CD8-positive, alpha-beta memory T cell (primary cell): ENCODE results near the gene ZNF605. TPM values are rescaled to one million over a fixed set of nuclear protein-coding genes. Genes with fewer than 3 reads are reported as not detected.
"Not testable (repeated sequence)": the region's sequence is repeated elsewhere in the genome, so short reads cannot be mapped to it uniquely, and the experiment has no call there.

Experiments used
- CTCF ChIA-PET: fragments of 350-600 bp; sonication (Branson Sonifier 250); formaldehyde crosslinking; loops from one replicate; lab custom pipeline; 2021; ENCODE audit warnings: antibody characterized with exemption; lab: Charles Lee
- POLR2A ChIA-PET: fragments of 350-600 bp; sonication (Branson Sonifier 250); formaldehyde crosslinking; loops from one replicate; lab custom pipeline; 2021; ENCODE audit warnings: antibody characterized with exemption; lab: Charles Lee
- DNase-seq, 5 donors: peaks; one replicate each; pipeline versions ENCODE4 v3.0.0 to v3.0.0-alpha.2; 2020 to 2022; ENCODE audit warnings: mixed read lengths in 1 of 5
- H3K27ac ChIP-seq: one replicate; pipeline ENCODE4 v1.7.0; 2013; ENCODE audit warnings: low read depth, mild to moderate bottlenecking, low read length, moderate library complexity
- H3K27me3 ChIP-seq: 2 replicates; pipeline ENCODE4 v1.7.0; 2013; ENCODE audit warnings: low read length, mild to moderate bottlenecking; ENCODE audit not compliant: insufficient read depth, poor library complexity, severe bottlenecking
- H3K36me3 ChIP-seq: 2 replicates; pipeline ENCODE4 v1.7.0; 2013; ENCODE audit warnings: mild to moderate bottlenecking, low read length, moderate library complexity; ENCODE audit not compliant: insufficient read depth
- H3K4me1 ChIP-seq: 2 replicates; pipeline ENCODE4 v1.7.0; 2013; ENCODE audit warnings: mild to moderate bottlenecking, low read length, moderate library complexity; ENCODE audit not compliant: insufficient read depth
- H3K4me3 ChIP-seq: 2 replicates; pipeline ENCODE4 v1.7.0; 2013; ENCODE audit warnings: mild to moderate bottlenecking, low read length
- H3K9me3 ChIP-seq: 2 replicates; pipeline ENCODE4 v1.7.0; 2013; ENCODE audit warnings: mild to moderate bottlenecking, low read length
- H3K27ac Mint-ChIP-seq, 8 donors: one replicate each; pipeline ENCODE4 v1.8.0; 2020 to 2021; ENCODE audit warnings: mixed read lengths in 8 of 8, mild to moderate bottlenecking in 6 of 8, inconsistent platforms in 3 of 8, moderate library complexity in 3 of 8
- H3K27me3 Mint-ChIP-seq, 2 donors: one replicate each; pipeline ENCODE4 v1.8.0; 2020 to 2021; ENCODE audit warnings: mixed read lengths in 2 of 2, mild to moderate bottlenecking in 1 of 2, moderate library complexity in 1 of 2
- H3K36me3 Mint-ChIP-seq, 3 donors: one replicate each; pipeline ENCODE4 v1.8.0; 2020 to 2021; ENCODE audit warnings: mixed read lengths in 3 of 3, inconsistent platforms in 1 of 3, mild to moderate bottlenecking in 1 of 3
- H3K4me1 Mint-ChIP-seq, 3 donors: one replicate each; pipeline ENCODE4 v1.8.0; 2020 to 2021; ENCODE audit warnings: mixed read lengths in 3 of 3, inconsistent platforms in 1 of 3, mild to moderate bottlenecking in 1 of 3
- H3K4me3 Mint-ChIP-seq, 7 donors: one replicate each; pipeline ENCODE4 v1.8.0; 2020 to 2021; ENCODE audit warnings: mixed read lengths in 7 of 7, mild to moderate bottlenecking in 6 of 7, moderate library complexity in 4 of 7, inconsistent platforms in 2 of 7
- H3K9me3 Mint-ChIP-seq, 5 donors: one replicate each; pipeline ENCODE4 v1.8.0; 2020 to 2022; ENCODE audit warnings: mixed read lengths in 5 of 5, mild to moderate bottlenecking in 3 of 5, moderate library complexity in 2 of 5, inconsistent platforms in 1 of 5
- polyA plus RNA-seq: library from polyadenylated mRNA; unstranded; fragments of 300-500 nt; fragmentation: Illumina TruSeq; gene quantifications from one replicate; pipeline ENCODE4 v1.2.3, GENCODE V29; 2021
- total RNA-seq, 2 experiments: library from RNA; stranded (reverse); gene quantifications; one replicate each; pipeline ENCODE4 v1.2.3, GENCODE V29; 2021

Gene ZNF605
- total and polyA plus RNA-seq, 3 experiments from 2014 or later, result 1.5 to 6.2 (median 5.6) TPM

- Histone ChIP-seq H3K27ac (no peak overlapping the region), H3K9me3 (no peaks in the 10 kb centered on the region), H3K27me3 (no peaks in the 10 kb centered on the region), H3K4me3 (no peak overlapping the region), H3K4me1 (no peaks in the 10 kb centered on the region), H3K36me3 (no peaks in the 10 kb centered on the region)
- Mint-ChIP-seq H3K36me3 (peaks cover 7 to 16% (median 13%) of the 10 kb centered on the region in 3 donors), H3K9me3 (peaks cover 0 to 15% (median 11%) of the 10 kb centered on the region in 5 donors), H3K4me3 (no peak overlapping the region), H3K4me1 (peaks cover 0 to 2% (median 0%) of the 10 kb centered on the region in 3 donors), H3K27ac (no peak overlapping the region), H3K27me3 (no peaks in the 10 kb centered on the region)
- CTCF ChIA-PET, result interaction anchor here (0.9 kb wide), 1 partner anchor 9 kb away, joined by 3 read pairs; no protein-coding TSS in a partner anchor
- no peak for DNase-seq
- POLR2A ChIA-PET, result no interaction called here
Observed at GRCh38 chr12:132966676-132967415, 10.7 kb upstream of the ZNF605 start.

DNA sequence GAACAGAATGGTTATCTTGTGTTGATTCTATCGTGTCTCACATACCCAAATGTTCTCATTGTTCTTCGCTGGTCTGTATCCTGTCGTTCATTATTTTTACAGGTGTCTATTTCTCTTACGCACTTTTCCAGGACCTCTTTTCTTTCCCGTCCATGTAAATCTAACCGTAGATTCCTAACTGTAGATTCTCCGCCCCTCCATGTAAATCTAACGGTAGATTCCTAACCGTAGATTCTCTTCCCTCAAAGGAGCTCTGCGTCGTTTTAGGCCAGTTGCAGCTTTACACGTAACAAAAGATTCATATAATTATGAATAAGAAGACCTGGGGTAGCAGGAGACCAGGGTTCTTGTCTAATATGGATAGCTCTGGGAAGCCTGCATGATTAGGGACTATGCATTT lies 9.7 kb upstream of the ZNF605 start:
- DNase-seq, result no peak
- H3K36me3 ChIP-seq, result no peaks in the 10 kb centered on the region
- peaks cover 0 to 2% (median 0%) of the 10 kb centered on the region in 3 donors for H3K4me1 Mint-ChIP-seq
- CTCF ChIA-PET, result no interaction called here
- H3K4me3 Mint-ChIP-seq, result no peak overlapping the region
- H3K36me3 Mint-ChIP-seq, result peaks cover 10 to 18% (median 17%) of the 10 kb centered on the region in 3 donors
- no peaks in the 10 kb centered on the region for H3K9me3 ChIP-seq
- H3K27ac ChIP-seq, result no peak overlapping the region
- no peaks in the 10 kb centered on the region for H3K4me1 ChIP-seq
- H3K27ac Mint-ChIP-seq, result no peak overlapping the region
- H3K9me3 Mint-ChIP-seq, result peaks cover 0 to 14% (median 11%) of the 10 kb centered on the region in 5 donors
- H3K27me3 ChIP-seq, result no peaks in the 10 kb centered on the region
- POLR2A ChIA-PET, result no interaction called here
- no peak overlapping the region for H3K4me3 ChIP-seq
- no peaks in the 10 kb centered on the region for H3K27me3 Mint-ChIP-seq

DNA sequence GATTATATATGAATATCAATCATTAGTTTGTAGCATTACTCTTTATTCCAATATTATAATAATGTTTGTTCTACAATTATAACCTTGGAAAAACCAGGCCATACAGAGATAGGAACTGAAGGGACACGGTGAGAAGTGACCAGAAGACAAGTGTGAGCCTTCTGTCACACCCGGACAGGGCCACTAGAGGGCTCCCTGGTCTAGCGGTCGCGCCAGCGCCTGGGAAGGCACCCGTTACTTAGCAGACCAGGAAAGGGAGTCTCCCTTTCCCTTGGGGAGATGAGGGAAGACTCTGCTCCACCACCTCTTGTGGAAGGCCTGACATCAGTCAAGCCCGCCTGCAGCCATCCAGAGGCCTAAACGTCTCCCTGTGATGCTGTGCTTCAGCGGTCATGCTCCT lies 7.8 kb upstream of the ZNF605 start:
- H3K4me1 Mint-ChIP-seq, POLR2A ChIA-PET, H3K27me3 ChIP-seq, H3K4me3 ChIP-seq, H3K9me3 Mint-ChIP-seq, H3K27me3 Mint-ChIP-seq, H3K36me3 ChIP-seq, CTCF ChIA-PET, H3K9me3 ChIP-seq, H3K27ac Mint-ChIP-seq, DNase-seq, H3K27ac ChIP-seq, H3K4me1 ChIP-seq, H3K4me3 Mint-ChIP-seq: not testable (repeated sequence)
- peaks cover 10 to 20% (median 17%) of the 10 kb centered on the region in 3 donors for H3K36me3 Mint-ChIP-seq

GRCh38 chr12:132961790-132962189 lies 5.7 kb upstream of the ZNF605 start:
- CTCF ChIA-PET, result not testable (repeated sequence)

DNA sequence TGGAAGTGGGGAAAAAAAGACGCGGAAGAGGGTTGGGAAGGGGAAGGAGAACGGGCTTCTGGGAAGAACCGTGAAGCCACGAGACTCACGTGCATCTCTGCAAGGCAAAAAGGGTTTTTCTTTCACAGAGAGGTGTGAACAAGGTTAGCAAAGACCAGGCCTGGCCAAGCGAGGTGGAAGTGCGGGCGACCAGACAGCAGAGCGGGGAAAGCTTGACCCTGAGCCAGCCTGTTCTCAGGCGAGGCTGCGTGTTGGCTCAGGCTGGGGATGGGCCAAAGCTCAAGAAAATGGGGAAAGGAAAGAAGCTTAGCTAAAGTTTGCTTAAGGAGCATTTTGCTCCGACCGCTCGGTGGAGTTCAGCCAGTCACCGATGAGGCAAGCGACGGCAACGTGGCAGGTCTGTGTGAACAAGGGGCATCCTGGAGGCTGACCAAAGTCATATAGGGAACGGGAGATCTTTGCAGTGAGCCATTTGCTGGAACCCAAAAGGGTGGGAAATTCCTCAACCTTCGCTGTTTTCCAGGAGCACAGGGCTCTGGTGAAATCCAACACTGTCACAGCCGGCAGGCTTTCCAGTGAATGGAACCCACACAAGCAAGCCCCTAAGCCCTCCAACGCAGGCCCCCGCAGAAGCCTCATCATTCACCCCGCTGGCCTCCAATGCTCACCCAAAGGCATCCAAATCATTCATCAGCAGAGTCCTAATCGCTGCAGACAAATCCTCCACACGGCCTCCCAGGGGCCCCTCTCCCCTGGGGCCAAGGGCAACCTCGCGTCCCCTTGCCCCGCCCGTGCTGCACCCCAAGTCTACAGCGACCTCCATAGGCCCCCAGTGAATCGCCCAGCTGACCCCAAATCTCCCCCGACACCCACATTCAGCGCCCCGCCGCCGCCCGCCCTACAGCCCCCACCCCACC lies 754 bp downstream of the ZNF605 start:
- POLR2A ChIA-PET, result interaction anchor here (0.8 to 1.0 kb wide), 2 partner anchors 31 to 228 kb away, joined by 3 read pairs; partner anchors contain the start of gene ZNF26
- Histone ChIP-seq H3K27ac (no peak overlapping the region), H3K9me3 (no peaks in the 10 kb centered on the region), H3K4me1 (peaks cover 12% of the 10 kb centered on the region), H3K4me3 (peak overlapping the region; percentile 58), H3K36me3 (no peaks in the 10 kb centered on the region), H3K27me3 (no peaks in the 10 kb centered on the region)
- Mint-ChIP-seq H3K36me3 (peaks cover 9 to 15% (median 9%) of the 10 kb centered on the region in 3 donors), H3K9me3 (peaks cover 0 to 6% (median 0%) of the 10 kb centered on the region in 5 donors), H3K27ac (peak overlapping the region; percentile 33 to 88 (median 69)), H3K27me3 (no peaks in the 10 kb centered on the region), H3K4me3 (peak overlapping the region; percentile 91 to 98 (median 94)), H3K4me1 (peaks cover 31 to 44% (median 39%) of the 10 kb centered on the region in 3 donors)
- CTCF ChIA-PET, result no interaction called here
- DNase-seq, result no peak

More at GRCh38 chr12:132961790-132962189, 5.7 kb upstream of the ZNF605 start:
- POLR2A ChIA-PET, H3K27ac Mint-ChIP-seq, H3K36me3 ChIP-seq, H3K4me3 ChIP-seq, H3K9me3 ChIP-seq, H3K9me3 Mint-ChIP-seq, H3K4me1 ChIP-seq, H3K27ac ChIP-seq, DNase-seq, H3K27me3 Mint-ChIP-seq, H3K27me3 ChIP-seq: not testable (repeated sequence)
- Mint-ChIP-seq H3K36me3 (peaks cover 10 to 18% (median 17%) of the 10 kb centered on the region in 3 donors), H3K4me3 (peak overlapping the region in 1 of 7 donors; percentile 12), H3K4me1 (peaks cover 5 to 12% (median 6%) of the 10 kb centered on the region in 3 donors)

- Mint-ChIP-seq H3K27me3 (no peaks in the 10 kb centered on the region), H3K36me3 (peaks cover 9 to 17% (median 9%) of the 10 kb centered on the region in 3 donors), H3K27ac (peak overlapping the region; percentile 20 to 88 (median 68)), H3K9me3 (peaks cover 0 to 9% (median 1%) of the 10 kb centered on the region in 5 donors), H3K4me3 (peak overlapping the region; percentile 91 to 98 (median 94)), H3K4me1 (peaks cover 30 to 42% (median 37%) of the 10 kb centered on the region in 3 donors)
- no peaks in the 10 kb centered on the region for H3K36me3 ChIP-seq
- H3K4me3 ChIP-seq, result no peak overlapping the region
- no peak overlapping the region for H3K27ac ChIP-seq
- H3K4me1 ChIP-seq, result peaks cover 12% of the 10 kb centered on the region
- ChIA-PET CTCF (no interaction called here), POLR2A (no interaction called here)
- DNase-seq, result no peak
- no peaks in the 10 kb centered on the region for H3K9me3 ChIP-seq
- no peaks in the 10 kb centered on the region for H3K27me3 ChIP-seq
Observed at GRCh38 chr12:132954471-132955048, 1.5 kb downstream of the ZNF605 start.

GRCh38 chr12:132953771-132954170 lies 2.3 kb downstream of the ZNF605 start:
- Histone ChIP-seq H3K27ac (no peak overlapping the region), H3K4me3 (no peak overlapping the region), H3K9me3 (no peaks in the 10 kb centered on the region), H3K36me3 (no peaks in the 10 kb centered on the region), H3K27me3 (no peaks in the 10 kb centered on the region), H3K4me1 (peaks cover 12% of the 10 kb centered on the region)
- H3K36me3 Mint-ChIP-seq, result peaks cover 12 to 25% (median 16%) of the 10 kb centered on the region in 3 donors
- no peaks in the 10 kb centered on the region for H3K27me3 Mint-ChIP-seq
- peak overlapping the region in 5 of 7 donors; percentile 2 to 46 (median 35) for H3K4me3 Mint-ChIP-seq
- ChIA-PET POLR2A (no interaction called here), CTCF (no interaction called here)
- H3K4me1 Mint-ChIP-seq, result peaks cover 29 to 40% (median 35%) of the 10 kb centered on the region in 3 donors
- DNase-seq, result no peak
- peak overlapping the region in 3 of 8 donors; percentile 46 to 86 (median 61) for H3K27ac Mint-ChIP-seq
- H3K9me3 Mint-ChIP-seq, result peaks cover 0 to 16% (median 4%) of the 10 kb centered on the region in 5 donors
